ENCODE data around the gene APOBEC3A.
"Not testable (repeated sequence)": the region's sequence is repeated elsewhere in the genome, so short reads cannot be mapped to it uniquely, and the experiment has no call there.

The APOBEC3A gene

GRCh38 chr22:38959590-38959989 lies 2.2 kb downstream of the APOBEC3A start:
- no peak for DNase-seq (ENCODE audit: low spot score)

DNA sequence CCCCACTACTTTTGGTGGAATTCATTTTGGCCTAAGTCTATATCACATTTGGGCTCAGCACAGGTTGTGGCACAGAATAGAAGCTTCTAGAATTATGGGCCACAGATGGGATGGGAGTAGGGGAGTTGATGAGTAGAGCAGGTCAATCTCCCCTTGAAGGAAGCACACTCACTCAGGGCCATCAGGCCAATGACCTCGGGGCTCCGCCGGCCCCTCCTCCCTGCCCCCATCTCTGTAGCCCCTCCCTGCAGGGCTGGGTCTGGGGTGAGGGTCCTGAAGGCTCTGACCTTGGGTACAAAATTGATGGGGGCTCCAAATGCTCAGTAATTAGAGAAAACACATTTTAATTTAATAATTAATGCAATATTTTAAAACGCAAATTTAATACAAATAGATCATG lies 3.3 kb downstream of the APOBEC3A start:
- DNase-seq (ENCODE audit: low spot score): not testable (repeated sequence)

DNA sequence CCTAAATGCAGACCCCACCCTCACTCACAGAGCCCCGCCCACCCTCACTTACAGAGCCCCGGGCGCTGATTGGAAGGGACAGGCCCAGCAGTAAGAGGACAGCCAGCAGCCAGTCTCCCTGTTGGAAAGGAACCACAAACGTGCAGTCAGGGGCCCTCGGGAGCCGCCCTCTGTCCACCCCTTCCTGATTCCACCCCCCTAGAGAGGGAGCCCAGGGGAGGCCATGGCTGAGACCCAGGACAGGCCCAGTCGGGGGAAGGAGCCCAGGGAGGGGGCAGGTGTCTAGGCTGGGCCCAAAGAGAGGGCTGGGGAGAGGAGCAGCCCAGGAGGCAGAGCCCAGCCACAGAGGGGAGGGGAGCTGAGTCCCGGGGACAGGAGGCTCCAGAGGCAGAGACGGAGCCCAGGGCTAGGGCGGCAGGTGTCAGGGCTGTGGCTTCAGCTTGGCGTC lies 5.9 kb downstream of the APOBEC3A start:
- not testable (repeated sequence) for DNase-seq (ENCODE audit: low spot score)

DNA sequence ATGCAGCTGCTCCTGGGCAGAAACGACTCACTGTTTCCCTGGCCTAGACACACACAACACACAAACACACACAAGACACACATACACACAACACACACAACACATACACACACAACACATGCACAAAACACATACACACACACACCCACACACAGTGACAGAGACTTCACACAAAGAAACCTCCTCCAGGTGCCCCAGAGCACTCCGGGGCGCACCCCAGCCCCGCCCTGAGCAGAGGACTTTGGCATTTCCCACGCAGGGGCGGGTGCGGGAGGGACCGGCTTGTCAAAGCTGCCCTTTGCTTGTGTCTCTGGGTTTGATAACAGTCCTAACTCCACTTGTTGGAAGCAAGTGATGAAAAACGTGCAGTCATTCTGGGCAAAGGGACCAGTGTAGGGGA lies 6.5 kb downstream of the APOBEC3A start:
- no peak for DNase-seq (ENCODE audit: low spot score)

GRCh38 chr22:38964306-38964705 lies 6.9 kb downstream of the APOBEC3A start:
- no peak for DNase-seq (ENCODE audit: low spot score)

GRCh38 chr22:38964989-38965388 lies 7.6 kb downstream of the APOBEC3A start:
- DNase-seq (ENCODE audit: low spot score): no peak

GRCh38 chr22:38965614-38966379 lies 8.4 kb downstream of the APOBEC3A start:
- DNase-seq (ENCODE audit: low spot score): no peak

DNA sequence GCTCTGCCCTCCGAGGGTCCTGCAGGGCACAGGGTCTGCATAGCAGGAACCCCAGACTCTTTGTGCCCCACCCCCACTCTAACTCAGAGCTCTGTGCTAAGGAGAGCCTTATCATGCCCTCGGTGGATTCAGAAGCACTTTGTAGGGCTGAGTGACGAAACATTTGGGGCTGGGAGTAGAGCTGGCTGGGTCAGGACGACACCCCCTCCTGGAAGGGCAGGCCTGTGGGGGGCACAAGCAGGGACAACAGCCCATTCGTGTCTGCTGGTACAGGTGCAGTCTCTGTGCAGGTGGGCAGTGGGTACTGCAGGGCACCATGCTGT lies 8.9 kb downstream of the APOBEC3A start:
- DNase-seq (ENCODE audit: low spot score): no peak

GRCh38 chr22:38966942-38967341 lies 9.5 kb downstream of the APOBEC3A start:
- DNase-seq (ENCODE audit: low spot score): no peak

DNA sequence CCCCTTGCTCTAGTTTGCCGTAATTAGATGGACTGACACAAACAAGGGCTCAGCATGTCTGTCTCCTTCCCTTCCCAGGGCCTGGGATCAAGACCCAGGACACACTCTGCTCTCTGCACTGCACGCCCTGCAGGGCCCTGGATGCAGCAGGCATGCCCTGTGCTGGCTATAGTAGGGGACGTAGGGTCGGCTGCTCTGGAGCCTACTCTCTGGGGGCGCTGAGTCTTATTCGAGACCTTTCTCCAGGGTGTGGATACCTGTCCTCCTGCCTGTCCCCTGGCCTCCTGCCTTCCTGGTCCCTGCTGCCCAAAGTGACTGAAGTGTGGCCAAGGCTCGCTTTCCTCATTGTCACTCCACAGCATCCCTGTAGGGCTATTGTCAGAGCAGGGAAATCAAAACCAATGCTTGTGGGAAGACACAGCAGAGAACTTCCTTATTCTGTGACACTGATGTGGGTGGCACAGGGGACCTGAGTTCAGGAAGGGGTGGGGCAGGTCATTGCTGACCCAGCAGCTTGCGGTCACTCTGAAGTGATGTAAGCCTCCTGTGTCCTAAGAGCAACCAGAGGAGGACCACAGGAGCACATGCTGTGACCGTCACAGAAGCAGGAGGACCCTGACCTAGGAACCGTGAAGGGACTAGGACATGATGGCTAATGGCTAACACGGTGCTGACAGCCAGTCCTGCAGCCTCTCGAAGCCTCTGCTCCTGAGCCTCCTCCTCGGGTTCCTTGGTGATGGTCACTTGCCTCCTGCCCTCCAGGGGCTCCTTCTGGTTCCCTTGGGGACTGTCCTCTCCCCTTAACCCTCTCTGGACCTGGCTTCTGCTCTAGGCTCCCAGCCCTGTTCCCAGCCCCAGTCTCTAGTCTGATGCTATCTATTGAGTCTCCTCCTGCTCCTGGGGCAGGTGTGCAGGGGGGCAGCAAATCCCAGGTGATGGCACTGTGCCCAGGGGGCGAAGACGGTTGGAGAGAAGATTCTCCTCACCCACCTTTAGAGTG lies 10.3 kb downstream of the APOBEC3A start:
- DNase-seq (ENCODE audit: low spot score): no peak

GRCh38 chr22:38968801-38969200 lies 11.4 kb downstream of the APOBEC3A start:
- DNase-seq (ENCODE audit: low spot score): no peak

GRCh38 chr22:38970551-38970950 lies 13.1 kb downstream of the APOBEC3A start:
- no peak for DNase-seq (ENCODE audit: low spot score)

GRCh38 chr22:38971202-38971601 lies 13.8 kb downstream of the APOBEC3A start:
- no peak for DNase-seq (ENCODE audit: low spot score)

GRCh38 chr22:38971791-38972190 lies 14.4 kb downstream of the APOBEC3A start:
- DNase-seq (ENCODE audit: low spot score): no peak

- DNase-seq (ENCODE audit: low spot score): no peak
Measured at GRCh38 chr22:38972558-38972957, 15.1 kb downstream of the APOBEC3A start.

DNA sequence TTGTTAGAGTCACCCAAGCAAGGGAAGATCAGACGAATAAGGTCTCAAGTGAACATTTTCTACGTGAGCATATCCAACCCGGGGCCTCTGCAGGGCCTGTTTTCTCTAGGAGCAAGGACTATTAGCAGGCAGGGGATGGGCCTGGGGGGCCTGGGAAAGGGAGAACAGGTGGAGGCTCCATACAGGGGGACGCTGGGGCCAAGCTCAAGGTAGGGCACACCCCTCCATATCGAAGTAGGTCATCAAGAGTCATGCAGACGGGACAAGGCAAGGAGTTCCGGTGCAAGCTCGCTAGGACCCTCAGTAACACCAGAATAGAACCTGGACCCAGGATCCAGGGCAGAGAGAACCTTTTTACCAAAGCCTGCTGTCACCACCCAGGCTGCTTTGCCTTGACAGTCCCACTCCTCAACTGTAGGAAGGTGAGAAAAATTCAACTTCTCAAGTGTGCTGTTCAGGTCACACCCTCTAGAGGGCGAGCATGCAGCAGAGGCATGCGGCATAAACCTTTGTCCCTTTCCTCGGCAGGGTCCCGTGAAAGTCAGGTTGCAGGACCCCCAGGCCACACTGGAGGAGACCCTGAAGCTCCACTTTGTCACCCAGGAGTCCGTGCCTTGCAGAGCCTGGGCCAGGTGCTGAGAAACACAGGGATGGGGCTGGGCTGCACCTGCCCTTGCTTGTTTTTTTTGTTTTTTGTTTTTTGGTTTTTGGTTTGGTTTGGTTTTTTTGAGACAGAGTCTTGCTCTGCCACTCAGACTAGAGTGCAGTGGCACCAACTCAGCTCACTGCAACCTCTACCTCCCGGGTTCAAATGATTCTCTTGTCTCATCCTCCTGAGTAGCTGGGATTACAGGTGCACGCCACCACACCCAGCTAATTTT lies 16.1 kb downstream of the APOBEC3A start:
- DNase-seq (ENCODE audit: low spot score): peak; percentile 65

- DNase-seq (ENCODE audit: low spot score): no peak
Measured at GRCh38 chr22:38974170-38974825, 16.9 kb downstream of the APOBEC3A start.

- no peak for DNase-seq (ENCODE audit: low spot score)
Measured at GRCh38 chr22:38974826-38975175, 17.4 kb downstream of the APOBEC3A start.

DNA sequence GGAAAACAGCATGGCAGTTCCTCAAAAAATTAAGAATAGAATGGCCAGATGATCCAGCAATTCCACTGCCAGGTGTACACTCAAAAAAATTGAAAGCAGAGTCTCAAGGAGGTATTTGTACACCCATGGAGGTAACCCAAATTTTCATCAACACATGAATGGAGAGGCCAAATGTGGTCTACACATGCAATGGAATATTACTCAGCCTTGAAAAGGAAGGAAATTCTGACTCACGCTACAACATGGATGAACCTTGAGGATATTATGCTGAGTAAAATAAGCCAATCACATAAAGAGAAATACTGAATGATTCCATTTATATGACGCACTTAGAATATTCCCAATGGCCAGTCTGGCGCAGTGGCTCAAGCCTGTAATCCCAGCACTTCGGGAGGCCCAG lies 19.9 kb downstream of the APOBEC3A start:
- DNase-seq (ENCODE audit: low spot score): not testable (repeated sequence)

GRCh38 chr22:38980587-38980986 lies 23.2 kb downstream of the APOBEC3A start:
- not testable (repeated sequence) for DNase-seq (ENCODE audit: low spot score)
